ENCODE data around the gene MUC7. TPM values are rescaled to one million over a fixed set of nuclear protein-coding genes. Genes with fewer than 3 reads are reported as not detected.

The MUC7 gene
- total and polyA plus RNA-seq, 2 donors (not counting 1 experiment from before 2014, with no cell fraction given): not detected

GRCh38 chr4:70531981-70532380, 60.0 kb downstream of the MUC7 start:
- no peaks in the 10 kb centered on the region for H3K79me2 ChIP-seq (ENCODE audit: control insufficient read depth, insufficient read depth, low read length)
- TF ChIP-seq EZH2 (IDR thresholded peaks at IDR 0.05; ENCODE audit: low read length, missing control alignments): no peak
- TF ChIP-seq, protein P1, sequence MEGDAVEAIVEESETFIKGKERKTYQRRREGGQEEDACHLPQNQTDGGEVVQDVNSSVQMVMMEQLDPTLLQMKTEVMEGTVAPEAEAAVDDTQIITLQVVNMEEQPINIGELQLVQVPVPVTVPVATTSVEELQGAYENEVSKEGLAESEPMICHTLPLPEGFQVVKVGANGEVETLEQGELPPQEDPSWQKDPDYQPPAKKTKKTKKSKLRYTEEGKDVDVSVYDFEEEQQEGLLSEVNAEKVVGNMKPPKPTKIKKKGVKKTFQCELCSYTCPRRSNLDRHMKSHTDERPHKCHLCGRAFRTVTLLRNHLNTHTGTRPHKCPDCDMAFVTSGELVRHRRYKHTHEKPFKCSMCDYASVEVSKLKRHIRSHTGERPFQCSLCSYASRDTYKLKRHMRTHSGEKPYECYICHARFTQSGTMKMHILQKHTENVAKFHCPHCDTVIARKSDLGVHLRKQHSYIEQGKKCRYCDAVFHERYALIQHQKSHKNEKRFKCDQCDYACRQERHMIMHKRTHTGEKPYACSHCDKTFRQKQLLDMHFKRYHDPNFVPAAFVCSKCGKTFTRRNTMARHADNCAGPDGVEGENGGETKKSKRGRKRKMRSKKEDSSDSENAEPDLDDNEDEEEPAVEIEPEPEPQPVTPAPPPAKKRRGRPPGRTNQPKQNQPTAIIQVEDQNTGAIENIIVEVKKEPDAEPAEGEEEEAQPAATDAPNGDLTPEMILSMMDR (conservative IDR thresholded peaks at IDR 0.05 in 1 of 2, IDR thresholded peaks at IDR 0.05 in 1 of 2; ENCODE audit: low read depth in 1 of 2, low read length in 2 of 2): no peak
- no peaks in the 10 kb centered on the region for H3K9me3 ChIP-seq (ENCODE audit: control insufficient read depth, insufficient read depth, low read depth, low read length)
- H3K27ac ChIP-seq (ENCODE audit: insufficient read depth, low read length): no peak overlapping the region
- no peak overlapping the region for H3K4me3 ChIP-seq (replicated peaks in 1 of 4; ENCODE audit: control extremely low read depth in 1 of 4, insufficient read depth in 1 of 4, low read depth in 3 of 4, low read length in 4 of 4)
- no peak overlapping the region for H3K9ac ChIP-seq (ENCODE audit: insufficient read depth, low read length)
- no peaks in the 10 kb centered on the region for H4K20me1 ChIP-seq (ENCODE audit: control insufficient read depth, extremely low read depth, insufficient read depth, low read length)
- H3K4me1 ChIP-seq (ENCODE audit: control insufficient read depth, extremely low read depth, insufficient read depth, low read length): no peaks in the 10 kb centered on the region
- H2AFZ ChIP-seq (ENCODE audit: low read length): no peak overlapping the region
- H3K4me2 ChIP-seq (ENCODE audit: extremely low read depth, insufficient read depth, low read length): no peak overlapping the region
- no peaks in the 10 kb centered on the region for H3K36me3 ChIP-seq (ENCODE audit: control insufficient read depth, insufficient read depth, low read length)
- DNase-seq (ENCODE audit: low read depth in 2 of 2): no peak
- H3K27me3 ChIP-seq (ENCODE audit: control insufficient read depth, insufficient read depth, low read length): no peaks in the 10 kb centered on the region

Other genes starting within 250 kb of the MUC7 start
- gene FDCSP, start 246.1 kb upstream of the MUC7 start, total RNA-seq: not detected in 2 replicates
- not detected in 2 replicates for gene FDCSP, start 246.1 kb upstream of the MUC7 start, polyA plus RNA-seq
- not detected in 2 replicates for gene CSN3, start 229.6 kb upstream of the MUC7 start, total RNA-seq
- gene CSN3, start 229.6 kb upstream of the MUC7 start, polyA plus RNA-seq: not detected in 2 replicates
- not detected in 2 replicates for gene CABS1, start 137.2 kb upstream of the MUC7 start, total RNA-seq
- not detected in 2 replicates for gene CABS1, start 137.2 kb upstream of the MUC7 start, polyA plus RNA-seq
- gene SMR3A, start 111.4 kb upstream of the MUC7 start, total RNA-seq: not detected in 2 replicates
- gene SMR3A, start 111.4 kb upstream of the MUC7 start, polyA plus RNA-seq: not detected in 2 replicates
- gene SMR3B, start 89.1 kb upstream of the MUC7 start, total RNA-seq: not detected in 2 replicates
- not detected in 2 replicates for gene SMR3B, start 89.1 kb upstream of the MUC7 start, polyA plus RNA-seq
- gene OPRPN, start 74.3 kb upstream of the MUC7 start, total RNA-seq: not detected in 2 replicates
- gene OPRPN, start 74.3 kb upstream of the MUC7 start, polyA plus RNA-seq: not detected in 2 replicates
- gene AMTN, start 46.4 kb downstream of the MUC7 start, total RNA-seq: not detected in 2 replicates
- gene AMTN, start 46.4 kb downstream of the MUC7 start, polyA plus RNA-seq: not detected in 2 replicates
- not detected in 2 replicates for gene AMBN, start 120.1 kb downstream of the MUC7 start, total RNA-seq
- not detected in 2 replicates for gene AMBN, start 120.1 kb downstream of the MUC7 start, polyA plus RNA-seq
- under 0.01 and 0.50 TPM in 2 replicates for gene ENAM, start 156.5 kb downstream of the MUC7 start, total RNA-seq
- 0.33 and 0.58 TPM in 2 replicates for gene ENAM, start 156.5 kb downstream of the MUC7 start, polyA plus RNA-seq
- 14.1 and 28.7 TPM in 2 replicates for gene JCHAIN, start 194.3 kb downstream of the MUC7 start, total RNA-seq
- 9.3 and 11.3 TPM in 2 replicates for gene JCHAIN, start 194.3 kb downstream of the MUC7 start, polyA plus RNA-seq
- 17.8 and 19.3 TPM in 2 replicates for gene UTP3, start 216.3 kb downstream of the MUC7 start, total RNA-seq
- gene UTP3, start 216.3 kb downstream of the MUC7 start, polyA plus RNA-seq: 20.4 and 26.9 TPM in 2 replicates
- gene RUFY3, start 249.8 kb downstream of the MUC7 start, total RNA-seq: 71.7 and 97.8 TPM in 2 replicates
- 23.6 and 36.3 TPM in 2 replicates for gene RUFY3, start 249.8 kb downstream of the MUC7 start, polyA plus RNA-seq

All from fibroblast of lung (primary cell).